ENCODE measurements around the gene GTF3C2.
"Not testable (repeated sequence)": the region's sequence is repeated elsewhere in the genome, so short reads cannot be mapped to it uniquely, and the experiment has no call there.

GTF3C2 gene

GRCh38 chr2:27322301-27322765 is 34.2 kb downstream of the GTF3C2 start:
- DNase-seq (ENCODE audit: low spot score), result peak; percentile 22

GRCh38 chr2:27320958-27321543 is 35.5 kb downstream of the GTF3C2 start:
- DNase-seq (ENCODE audit: low spot score), result no peak

GRCh38 chr2:27319839-27320238 is 36.7 kb downstream of the GTF3C2 start:
- DNase-seq (ENCODE audit: low spot score), result not testable (repeated sequence)

- no peak for DNase-seq (ENCODE audit: low spot score)
These were observed 39.7 kb downstream of the GTF3C2 start for GRCh38 chr2:27316655-27317412.

DNA sequence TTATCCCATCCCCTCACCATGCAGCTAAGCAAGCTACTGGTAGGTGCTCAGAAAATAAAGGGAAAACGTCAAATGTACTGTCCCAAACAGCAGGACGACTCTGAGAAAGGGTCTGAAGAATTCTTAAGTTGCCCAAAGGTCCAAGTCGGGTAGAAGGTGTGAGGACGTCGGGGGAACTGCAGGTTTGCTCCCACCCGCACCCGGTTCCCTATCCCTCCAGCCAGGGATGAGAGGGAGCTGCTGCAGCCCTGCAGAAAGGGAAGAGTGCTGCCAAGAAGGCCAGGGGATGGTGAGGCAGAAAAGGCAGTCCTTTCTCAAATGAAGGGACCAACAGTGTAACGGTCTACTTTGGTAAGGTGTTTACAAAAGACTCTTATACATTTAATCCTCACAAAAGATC is 41.4 kb downstream of the GTF3C2 start:
- no peak for DNase-seq (ENCODE audit: low spot score)

- DNase-seq (ENCODE audit: low spot score), result no peak
These were observed 41.9 kb downstream of the GTF3C2 start for GRCh38 chr2:27314709-27315108.

- no peak for DNase-seq (ENCODE audit: low spot score)
These were observed 42.5 kb downstream of the GTF3C2 start for GRCh38 chr2:27313882-27314645.

DNA sequence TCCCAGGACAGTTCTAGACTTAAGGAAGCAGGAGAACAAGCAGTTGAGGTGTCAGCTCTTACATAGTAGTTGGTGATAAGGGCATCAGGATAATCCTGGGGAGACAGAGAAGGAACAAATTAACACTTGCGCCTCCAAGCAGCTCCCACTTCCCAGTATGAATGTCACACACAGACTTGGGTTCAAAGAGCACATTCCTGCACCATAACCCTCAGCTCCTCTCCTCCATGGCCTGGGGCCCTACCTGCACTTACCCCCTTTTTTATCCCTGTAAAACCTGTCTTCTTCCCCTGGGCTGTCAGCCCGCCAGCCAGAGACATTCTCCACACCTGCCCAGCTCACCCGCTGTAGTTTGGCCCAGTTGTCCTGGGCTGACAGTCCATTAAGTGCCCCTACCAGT is 44.4 kb downstream of the GTF3C2 start:
- DNase-seq (ENCODE audit: low spot score), result no peak

DNA sequence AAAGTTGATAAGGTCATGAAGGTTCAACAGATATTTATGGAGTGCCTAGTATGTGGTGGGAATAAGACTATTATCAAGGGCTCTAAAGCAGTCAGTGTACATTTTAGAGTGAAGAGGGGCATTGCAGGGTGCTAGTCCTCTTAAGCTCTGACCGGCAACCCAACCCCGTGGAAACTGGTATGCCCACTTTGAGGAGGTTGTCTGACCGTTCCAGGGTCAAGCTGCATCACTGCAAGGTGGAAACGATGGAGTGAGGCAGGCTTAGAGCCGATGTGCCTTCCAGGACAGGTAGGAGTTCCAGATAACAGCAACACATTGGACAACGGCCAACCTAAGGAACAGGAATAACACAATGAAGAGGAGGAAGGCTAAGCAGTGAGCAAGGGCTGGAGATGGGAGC is 46.9 kb downstream of the GTF3C2 start:
- DNase-seq (ENCODE audit: low spot score), result no peak

GRCh38 chr2:27308359-27308881 is 48.1 kb downstream of the GTF3C2 start, which contains the start of gene UCN:
TSS of gene UCN (minus strand) at chr2:27308445. CDS start at chr2:27307895, 550 bp downstream.
- no peak for DNase-seq (ENCODE audit: low spot score)

GRCh38 chr2:27307545-27308358 is 48.8 kb downstream of the GTF3C2 start:
- DNase-seq (ENCODE audit: low spot score), result no peak

GRCh38 chr2:27307287-27307544 is 49.3 kb downstream of the GTF3C2 start:
- DNase-seq (ENCODE audit: low spot score), result no peak

GRCh38 chr2:27306573-27307286 is 49.8 kb downstream of the GTF3C2 start:
- DNase-seq (ENCODE audit: low spot score), result peak; percentile 5

- DNase-seq (ENCODE audit: low spot score), result no peak
These were observed 50.4 kb downstream of the GTF3C2 start for GRCh38 chr2:27306136-27306535.

GRCh38 chr2:27305516-27305915 is 51.0 kb downstream of the GTF3C2 start:
- no peak for DNase-seq (ENCODE audit: low spot score)

GRCh38 chr2:27304488-27305240 is 51.9 kb downstream of the GTF3C2 start:
- no peak for DNase-seq (ENCODE audit: low spot score)

DNA sequence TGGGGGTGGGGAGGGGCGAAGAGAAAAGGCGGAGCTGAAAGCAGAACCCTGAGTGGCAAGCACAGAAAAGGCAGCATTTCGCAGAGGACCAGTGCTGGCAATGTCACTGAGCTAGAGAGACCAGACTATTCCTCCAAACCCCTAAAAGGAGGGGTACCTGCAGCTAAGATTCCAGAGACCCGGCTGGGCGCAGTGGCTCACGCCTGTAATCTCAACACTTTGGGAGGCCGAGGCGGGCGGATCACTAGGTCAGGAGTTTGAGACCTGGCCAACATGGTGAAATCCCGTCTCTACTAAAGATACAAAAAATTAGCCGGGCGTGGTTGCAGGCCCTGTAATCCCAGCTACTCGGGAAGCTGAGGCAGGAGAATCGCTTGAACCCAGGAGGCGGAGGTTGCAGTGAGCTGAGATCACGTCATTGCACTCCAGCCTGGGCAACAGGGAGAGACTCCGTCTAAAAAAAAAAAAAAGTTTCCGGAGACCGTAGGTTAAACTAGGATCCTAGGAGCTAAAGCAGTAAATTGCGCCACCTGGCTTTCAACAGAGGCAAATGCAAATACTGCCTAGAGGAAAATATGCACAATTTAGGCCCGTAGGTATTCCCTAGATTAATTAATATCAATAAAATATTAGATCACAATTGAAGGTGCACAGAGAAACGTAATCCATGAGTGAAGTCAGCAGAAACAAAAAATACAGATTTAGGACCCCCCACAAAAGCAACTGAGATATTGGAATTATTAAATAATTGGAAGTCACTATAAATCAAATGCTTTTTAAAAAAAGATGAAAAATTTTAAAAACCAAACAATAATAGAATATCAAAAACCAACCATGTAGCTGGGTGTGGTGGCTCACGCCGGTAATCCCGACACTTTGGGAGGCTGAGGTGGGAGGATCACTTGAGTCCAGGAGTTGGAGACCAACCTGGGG is 53.2 kb downstream of the GTF3C2 start:
- DNase-seq (ENCODE audit: low spot score), result peak; percentile 70

DNA sequence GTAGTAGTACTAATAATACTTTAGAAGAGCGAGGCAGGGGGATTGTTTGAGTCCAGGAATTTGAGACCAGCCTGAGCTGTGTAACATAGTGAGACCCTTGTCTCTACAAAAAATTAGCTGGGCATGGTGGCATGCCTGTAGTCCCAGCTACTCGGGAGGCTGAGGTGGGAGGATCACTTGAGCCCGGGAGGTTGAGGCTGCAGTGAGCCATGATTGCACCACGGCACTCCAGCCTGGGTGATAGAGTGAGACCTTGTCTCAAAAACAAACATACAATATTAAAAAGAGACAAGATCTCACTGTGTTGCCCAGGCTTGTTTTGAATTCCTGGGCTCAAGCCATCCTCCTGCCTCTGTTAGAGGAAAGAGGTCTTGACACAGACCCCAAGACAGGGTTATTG is 56.0 kb downstream of the GTF3C2 start:
- DNase-seq (ENCODE audit: low spot score), result not testable (repeated sequence)

DNA sequence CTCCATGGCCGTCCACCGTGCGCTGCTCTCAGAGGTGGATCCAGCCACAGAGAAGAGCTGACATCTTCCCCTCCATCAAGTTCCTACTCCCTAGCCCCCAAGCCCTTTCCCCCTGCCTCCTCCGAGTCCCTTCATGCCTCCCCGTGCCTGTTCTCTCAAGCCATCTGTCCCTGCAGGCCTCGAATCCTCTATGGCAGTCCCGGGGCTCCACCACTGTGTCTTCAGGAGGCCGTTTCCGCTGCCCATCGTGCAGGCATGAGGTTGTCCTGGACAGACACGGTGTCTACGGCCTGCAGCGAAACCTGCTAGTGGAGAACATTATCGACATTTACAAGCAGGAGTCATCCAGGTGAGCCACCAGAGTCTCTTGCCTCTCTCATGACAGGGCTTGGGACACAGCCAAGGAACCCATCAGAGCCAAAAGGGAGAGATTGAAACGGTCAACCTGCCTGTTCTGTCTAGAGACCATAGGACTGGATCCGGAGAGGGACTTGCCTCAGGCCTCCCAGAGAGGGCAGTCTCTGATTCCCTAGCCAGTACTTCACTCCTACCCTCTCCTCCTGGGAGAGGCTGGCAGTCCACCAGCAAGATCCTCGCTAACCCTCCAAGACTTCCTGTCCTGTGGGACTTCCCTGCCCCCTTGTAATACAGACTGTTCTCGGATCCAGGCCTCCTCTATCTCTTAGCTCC is 58.0 kb downstream of the GTF3C2 start:
- DNase-seq (ENCODE audit: low spot score), result no peak
